Measurements from ENCODE around the gene MAN1C1. TPM values are rescaled to one million over a fixed set of nuclear protein-coding genes. Genes with fewer than 3 reads are reported as not detected.

Gene MAN1C1
- total RNA-seq, 1 experiment from 2014 or later = 9.3 TPM

GRCh38 chr1:25626018-25626417 is 9.4 kb downstream of the MAN1C1 start:
- Histone ChIP-seq H3K18ac (ENCODE audit: insufficient read length, low read depth, low read length) (no peak overlapping the region), H3K79me2 (ENCODE audit: insufficient read depth, low read length) (no peaks in the 10 kb centered on the region), H2BK12ac (ENCODE audit: insufficient read length, low read depth, low read length) (no peak overlapping the region), H2BK20ac (ENCODE audit: low read depth, low read length, poor library complexity, severe bottlenecking) (no peak overlapping the region), H2AFZ (ENCODE audit: low read length) (no peak overlapping the region), H3K27me3 (ENCODE audit: insufficient read depth, low read length) (no peaks in the 10 kb centered on the region), H4K5ac (ENCODE audit: insufficient read length, low read depth, low read length) (no peak overlapping the region), H3K4me1 (ENCODE audit: insufficient read depth, low read length) (no peaks in the 10 kb centered on the region), H3K14ac (ENCODE audit: insufficient read depth, low read length) (no peak overlapping the region), H3K27ac (ENCODE audit: insufficient read length, low read depth, low read length) (no peak overlapping the region), H3K23me2 (ENCODE audit: insufficient read length, low read depth, low read length, poor library complexity, severe bottlenecking) (no peaks in the 10 kb centered on the region), H3K4me2 (ENCODE audit: insufficient read depth, insufficient read length, low read length) (no peak overlapping the region), H3K9me3 (ENCODE audit: control insufficient read depth, low read depth, low read length) (no peaks in the 10 kb centered on the region), H2BK5ac (ENCODE audit: insufficient read length, low read length) (no peak overlapping the region), H2BK15ac (ENCODE audit: low read depth, low read length) (no peak overlapping the region), H3T11ph (ENCODE audit: low read length) (no peak overlapping the region), H4K20me1 (ENCODE audit: control insufficient read depth, insufficient read depth, insufficient read length) (no peaks in the 10 kb centered on the region), H2BK120ac (ENCODE audit: low read depth, low read length, poor library complexity, severe bottlenecking) (no peak overlapping the region), H3K56ac (ENCODE audit: insufficient read length, low read depth, low read length) (no peak overlapping the region), H3K9ac (ENCODE audit: extremely low read depth, insufficient read length, low read length) (no peak overlapping the region), H3K23ac (ENCODE audit: insufficient read length, low read depth, low read length) (no peak overlapping the region), H2AK5ac (ENCODE audit: insufficient read length, low read length) (no peak overlapping the region), H4K8ac (replicated peaks; ENCODE audit: insufficient read length, low read depth, low read length) (no peak overlapping the region), H4K91ac (ENCODE audit: insufficient read length, low read depth, low read length) (no peak overlapping the region), H3K79me1 (ENCODE audit: insufficient read depth, low read depth, low read length, poor library complexity, severe bottlenecking) (no peaks in the 10 kb centered on the region), H3K4ac (ENCODE audit: low read depth, low read length) (no peak overlapping the region)
- DNase-seq = no peak
- peaks cover 2% of the 10 kb centered on the region; the same call in 1 of the 2 replicates for H3K27me3 Mint-ChIP-seq (ENCODE audit: low read depth)
- no peak overlapping the region for H3K27ac Mint-ChIP-seq
- H3K4me3 Mint-ChIP-seq = no peak overlapping the region
- TF ChIP-seq CTCF (conservative IDR thresholded peaks at IDR 0.05) = no peak
- WGBS (ENCODE audit: extremely low coverage, insufficient read length, low lambda C conversion rate) = no CpG with 5 or more reads among the region's 2 CpGs
- peaks cover 4% of the 10 kb centered on the region in 2 experiments; a peak in 2 of 5 replicates for H3K9me3 Mint-ChIP-seq
- H3K4me1 Mint-ChIP-seq = peaks cover 5 to 6% of the 10 kb centered on the region in 2 experiments; a peak in 3 of 4 replicates
- H3K36me3 Mint-ChIP-seq (ENCODE audit: insufficient read depth in 1 of 3, low read depth in 3 of 3) = no peaks in the 10 kb centered on the region; a peak in 1 of 7 replicates
